Suppressor macrophage treated with lipopolysaccharide for 4 hours (primary cell): ENCODE results near the gene AQP3.
A peak's percentile ranks its signal among the peaks of the same experiment; 100 is the strongest.
"Not testable (repeated sequence)": the region's sequence is repeated elsewhere in the genome, so short reads cannot be mapped to it uniquely, and the experiment has no call there.

Experiments
- DNase-seq: peaks from one replicate; pipeline ENCODE4 v3.0.0-alpha.2; 2020

The AQP3 gene

DNA sequence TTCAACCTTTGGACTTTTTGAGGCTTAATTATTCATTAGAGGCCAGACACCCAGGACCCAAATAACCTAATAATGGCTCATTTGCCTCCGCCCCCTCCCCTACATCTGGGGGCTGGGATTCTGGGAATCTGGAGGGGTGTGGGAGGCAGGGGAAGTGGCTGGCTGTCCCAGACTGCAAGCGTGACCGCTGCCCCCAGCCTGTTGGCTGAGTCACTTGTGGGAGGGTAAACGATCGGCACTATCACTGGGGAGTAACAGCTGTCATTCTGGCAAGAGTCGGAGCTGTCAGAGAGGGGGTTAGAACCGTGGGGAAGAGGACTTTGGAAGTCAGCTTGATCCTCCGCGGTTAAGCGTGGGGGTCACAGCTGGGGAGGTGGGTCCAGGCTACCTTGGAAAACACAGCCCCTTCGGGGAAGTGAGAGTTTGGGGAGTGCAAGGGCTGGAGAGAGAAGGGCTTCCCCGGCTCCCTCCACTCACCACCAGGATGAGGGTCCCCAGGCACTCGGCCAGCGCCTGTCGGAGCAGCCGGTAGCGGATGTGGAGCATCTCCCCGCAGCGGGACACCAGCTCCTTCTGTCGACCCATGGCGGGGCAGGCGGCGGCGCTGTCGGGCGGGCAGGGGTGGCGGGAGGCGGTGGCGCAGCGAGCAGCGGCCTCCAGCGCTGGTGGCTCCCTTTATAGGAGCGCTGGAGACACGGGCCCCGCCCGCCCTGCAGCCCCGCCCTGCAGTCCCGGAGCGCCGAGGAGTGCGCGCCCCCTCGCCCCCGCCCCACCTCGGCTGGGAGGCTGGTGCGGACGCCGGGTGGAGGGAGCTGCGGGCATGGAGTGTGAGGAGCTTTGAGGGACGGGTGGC, at the start of gene AQP3:
AQP3 (minus strand) TSS at position 648 of the 853 bp plus-strand sequence; CDS start at position 585, 63 bp downstream.
- peak; percentile 79 for DNase-seq

DNA sequence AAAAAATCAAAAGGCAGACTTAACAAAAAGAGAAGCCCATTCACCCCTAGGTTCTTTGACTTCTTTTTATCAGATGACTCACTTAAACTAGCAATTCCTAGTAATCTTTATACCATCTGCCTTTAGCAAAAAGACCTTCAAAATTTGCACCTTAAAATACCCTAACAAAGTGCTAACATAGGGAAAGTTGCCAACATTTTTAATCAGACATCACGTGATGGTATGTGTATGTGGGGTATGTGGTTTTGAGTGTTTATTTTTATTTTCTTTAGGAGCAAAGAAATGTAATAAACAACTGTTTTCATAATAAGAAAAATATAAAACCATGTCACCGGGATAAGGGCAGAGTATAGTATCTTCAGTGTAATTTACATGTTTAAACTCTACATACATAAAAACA, 46.4 kb upstream of the AQP3 start:
- DNase-seq = not testable (repeated sequence)

DNA sequence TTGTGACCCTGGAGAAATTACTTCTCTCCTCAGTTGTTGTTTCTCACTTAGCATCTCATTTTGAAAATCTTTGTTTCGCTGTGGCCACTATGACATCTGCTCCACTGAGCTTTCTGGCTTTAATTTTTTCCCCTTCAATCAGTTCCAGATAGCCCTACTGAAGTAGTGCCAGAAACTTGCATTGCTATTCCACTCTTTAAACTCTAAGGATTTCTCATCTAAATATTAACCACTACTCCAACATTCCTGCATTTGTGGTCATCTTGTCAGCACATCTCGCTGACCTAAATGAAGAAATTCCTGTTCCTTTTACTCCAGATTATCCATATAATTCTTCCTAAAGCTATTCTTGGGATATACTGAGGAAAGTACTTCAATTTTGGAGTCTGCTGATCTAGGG, 41.7 kb upstream of the AQP3 start:
- DNase-seq = no peak

DNA sequence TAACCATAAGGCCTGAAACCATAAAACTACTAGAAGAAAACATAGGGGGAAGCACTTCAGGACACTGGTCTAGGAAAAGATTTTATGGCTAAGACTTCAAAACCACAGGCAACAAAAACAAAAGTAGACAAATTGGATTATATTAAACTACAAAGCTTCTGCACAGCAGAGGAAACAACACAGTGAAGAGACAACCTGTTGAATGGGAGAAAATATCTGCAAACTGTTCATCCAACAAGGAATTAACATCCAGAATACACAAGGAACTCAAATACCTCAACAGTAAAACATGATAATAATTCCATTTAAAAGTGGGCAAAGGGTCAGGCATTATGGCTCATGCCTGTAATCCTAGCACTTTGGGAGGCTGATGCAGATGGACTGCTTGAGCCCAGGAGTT, 37.9 kb upstream of the AQP3 start:
- DNase-seq = not testable (repeated sequence)

DNA sequence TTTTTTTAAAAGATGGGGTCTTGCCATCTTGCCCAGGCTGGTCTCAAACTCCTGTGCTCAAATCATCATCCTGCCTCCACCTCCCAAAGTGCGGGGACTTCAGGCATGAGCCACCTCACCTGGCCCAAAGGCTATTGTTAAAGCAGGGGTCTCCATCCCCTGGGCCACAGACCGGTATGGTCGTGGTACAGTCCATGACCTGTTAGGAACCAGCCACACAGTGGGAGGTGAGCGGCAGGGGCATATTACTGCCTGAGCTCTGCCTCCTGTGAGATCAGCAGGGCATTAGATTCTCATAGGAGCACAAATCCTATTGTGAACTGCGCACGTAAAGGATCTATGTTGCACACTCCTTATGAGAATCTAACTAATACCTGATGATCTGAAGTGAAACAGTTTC, 33.6 kb upstream of the AQP3 start:
- no peak for DNase-seq

DNA sequence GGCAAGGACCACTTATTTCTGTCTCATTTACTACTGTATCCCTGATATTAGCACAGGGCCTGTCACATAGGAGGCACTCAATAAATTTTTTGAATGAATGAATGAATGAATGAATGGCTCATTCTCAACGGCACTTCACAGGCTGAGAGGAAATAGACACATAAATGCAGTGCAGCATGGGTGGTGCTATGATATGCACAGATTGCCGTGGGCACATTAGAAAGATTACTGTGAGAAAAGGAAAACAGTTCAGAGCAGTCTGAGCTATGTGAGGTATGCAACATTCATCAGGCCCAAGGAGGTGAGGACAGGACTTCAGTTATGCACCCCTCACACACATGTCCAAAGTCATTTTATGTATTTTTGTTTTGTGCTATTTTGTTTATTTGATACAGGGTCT, 32.7 kb upstream of the AQP3 start:
- no peak for DNase-seq

DNA sequence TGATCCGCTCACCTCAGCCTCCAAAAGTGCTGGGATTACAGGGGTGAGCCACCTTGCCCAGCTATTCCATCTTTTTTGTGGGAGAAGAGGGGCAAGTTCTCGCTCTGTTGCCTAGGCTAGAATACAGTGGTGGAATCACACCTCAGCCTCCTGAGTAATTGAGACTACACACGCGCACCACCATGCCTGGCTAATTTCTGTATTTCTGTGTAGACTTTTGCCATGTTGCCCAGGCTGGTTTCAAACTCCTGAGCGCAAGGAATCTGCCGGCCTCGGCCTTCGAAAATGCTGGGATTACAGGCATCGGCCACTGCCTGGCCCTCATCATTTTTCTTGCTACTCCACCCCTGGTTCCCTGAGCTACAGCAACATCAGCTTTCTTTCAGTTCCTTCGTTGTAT, 29.1 kb upstream of the AQP3 start:
- DNase-seq = no peak

DNA sequence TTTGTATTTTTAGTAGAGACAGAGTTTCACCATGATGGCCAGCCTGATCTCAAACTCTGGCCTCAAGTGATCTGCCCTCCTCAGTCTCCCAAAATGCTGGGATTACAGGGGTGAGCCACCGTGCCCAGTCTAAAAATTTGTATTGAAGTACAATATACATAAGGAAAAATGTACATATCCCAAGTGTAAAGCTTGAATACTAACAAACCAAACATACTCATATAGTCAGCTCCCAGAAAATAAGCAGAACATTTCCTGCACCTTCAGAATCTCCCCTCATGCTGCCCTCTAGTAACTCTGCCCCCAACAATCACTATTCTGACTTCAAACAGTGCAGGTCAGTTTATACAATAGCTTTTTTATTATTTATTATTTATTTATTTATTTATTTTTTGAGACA, 28.0 kb upstream of the AQP3 start:
- DNase-seq = no peak

DNA sequence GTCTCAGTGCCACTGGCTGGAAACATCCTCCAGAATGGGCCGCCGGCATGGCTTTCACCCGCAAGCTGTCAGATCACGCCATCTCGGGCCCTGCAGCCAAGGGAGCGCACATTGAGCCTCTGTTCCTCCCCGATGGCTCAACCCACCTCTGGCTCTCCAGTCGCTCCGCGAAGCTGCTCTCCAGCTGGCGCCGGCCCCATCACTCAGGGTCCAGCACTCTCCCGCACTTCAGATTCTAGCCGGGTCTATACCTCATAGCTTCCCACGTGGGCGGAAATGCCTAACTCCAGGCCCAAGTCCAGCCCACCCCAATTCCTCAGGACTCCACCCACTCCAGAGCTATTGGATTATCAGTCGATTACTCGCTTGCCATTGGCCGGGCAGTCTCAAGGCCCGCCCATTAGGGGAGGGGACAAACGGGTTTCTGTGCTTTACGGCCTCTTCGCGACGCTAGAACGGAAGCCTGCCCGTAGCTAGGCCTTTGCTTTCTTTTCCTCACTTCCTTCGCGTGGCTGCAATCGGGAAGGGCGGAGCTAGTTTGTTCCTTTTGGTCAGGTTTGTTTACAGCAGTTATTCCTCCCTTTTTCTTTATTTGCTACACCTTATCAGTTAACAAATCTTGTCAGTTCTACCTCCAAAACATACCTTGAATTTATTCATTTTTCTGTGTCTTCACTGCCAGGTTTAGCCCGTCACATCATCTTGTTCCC, 26.4 kb upstream of the AQP3 start, which contains the start of gene NOL6:
NOL6 (minus strand) TSS at position 282 of the 710 bp plus-strand sequence; CDS start at position 200, 82 bp downstream.
- peak; percentile 99 for DNase-seq

DNA sequence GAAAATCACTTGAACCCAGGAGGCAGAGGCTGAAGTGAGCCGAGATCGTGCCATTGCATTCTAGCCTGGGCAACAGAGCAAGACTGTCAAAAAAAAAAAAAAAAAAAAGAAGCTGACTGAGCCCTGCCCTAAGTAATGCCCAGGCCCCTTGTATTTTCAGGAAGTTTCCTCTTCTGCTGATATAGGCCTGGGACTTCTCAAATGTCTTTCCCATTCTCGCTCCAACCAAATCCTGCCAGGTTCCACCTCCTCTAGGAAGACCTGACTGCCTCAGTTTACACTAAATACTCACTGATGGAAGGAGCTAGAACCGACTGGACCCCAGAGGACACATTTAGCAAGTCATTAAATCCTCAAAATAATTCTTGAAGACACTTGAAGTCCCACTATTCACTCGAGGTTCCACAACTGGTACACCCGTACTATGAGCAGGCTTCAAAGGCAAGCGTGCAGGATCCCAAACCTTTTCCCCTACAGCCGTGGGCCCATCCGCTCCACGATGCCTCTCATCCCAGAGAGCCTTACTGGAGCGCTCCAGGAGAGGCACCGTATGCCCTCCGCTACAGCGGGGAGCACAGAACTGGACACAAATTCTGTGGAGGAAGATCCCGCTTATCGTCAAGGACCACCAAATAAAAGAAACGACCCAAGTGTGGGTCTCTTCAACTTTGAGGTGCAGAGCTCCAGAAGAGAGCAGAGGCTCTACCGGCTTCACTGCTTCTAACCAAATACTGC, 25.7 kb upstream of the AQP3 start:
- no peak for DNase-seq

DNA sequence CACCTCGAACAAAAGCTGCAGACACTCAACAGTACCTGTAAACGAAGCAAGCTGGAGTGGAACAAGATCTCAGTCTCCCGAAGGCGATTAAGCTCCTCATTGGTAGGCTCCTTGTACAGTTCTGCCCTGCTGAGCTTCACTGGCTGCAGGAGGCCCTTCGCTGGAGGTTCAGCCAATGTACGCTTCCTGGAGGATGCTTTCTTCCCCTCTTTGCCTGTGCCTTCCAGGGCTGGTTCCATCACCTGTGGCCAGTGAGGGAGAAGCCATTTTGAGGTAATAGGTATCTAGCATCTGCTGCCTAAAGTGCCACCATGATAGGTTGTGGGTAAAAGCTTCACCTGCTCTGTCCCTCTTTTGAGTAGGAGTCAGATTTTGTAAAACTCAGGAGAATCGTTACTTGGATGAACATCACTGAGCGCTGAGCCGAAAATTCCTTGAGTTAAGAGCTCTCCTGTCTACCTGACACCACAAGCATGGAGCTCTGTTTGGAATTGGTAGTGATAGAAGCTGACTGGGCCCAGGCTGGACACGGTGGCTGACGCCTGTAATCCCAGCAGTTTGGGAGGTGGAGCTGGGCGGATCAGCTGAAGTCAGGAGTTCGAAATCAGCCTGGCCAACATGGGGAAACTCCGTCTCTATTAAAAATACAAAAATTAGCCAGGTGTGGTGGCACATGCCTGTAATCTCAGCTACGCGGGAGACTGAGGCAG, 24.9 kb upstream of the AQP3 start:
- no peak for DNase-seq

DNA sequence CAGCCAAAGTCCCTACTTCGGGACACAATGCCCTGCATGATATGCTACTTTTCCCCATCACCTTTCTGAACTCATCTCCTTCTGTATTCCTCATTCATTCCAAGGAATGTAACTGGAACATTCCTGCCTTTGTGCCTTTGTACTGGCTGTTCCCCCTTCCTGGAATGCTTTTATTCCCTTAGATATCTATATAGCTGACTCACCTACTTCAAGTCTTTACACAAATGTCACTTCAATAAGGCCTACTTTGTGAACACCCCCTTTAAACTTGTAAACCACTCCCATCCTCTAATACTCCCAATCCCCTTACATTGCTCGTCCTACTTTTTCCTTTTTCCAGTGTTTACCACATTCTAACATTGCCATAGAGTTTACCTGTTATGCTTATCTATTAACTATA, 24.0 kb upstream of the AQP3 start:
- DNase-seq = no peak

DNA sequence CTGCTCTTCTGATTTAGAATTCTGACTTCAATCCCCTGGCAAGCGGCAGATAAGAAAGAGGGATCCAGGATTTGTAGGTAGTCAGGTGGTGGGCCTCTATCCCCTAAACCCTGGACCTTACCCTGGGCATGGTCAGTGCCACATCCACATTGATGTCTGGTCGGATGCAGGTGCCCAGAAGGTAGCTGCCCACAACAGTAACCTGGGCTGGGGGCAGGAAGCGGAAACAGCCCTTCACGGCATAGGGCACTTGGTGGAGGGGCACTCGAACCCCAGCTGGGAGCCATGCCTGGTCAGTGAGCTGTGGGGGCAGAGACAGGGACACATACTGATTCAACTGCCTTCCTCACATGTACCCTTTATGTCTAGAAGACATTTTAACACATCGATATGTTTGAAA, 22.5 kb upstream of the AQP3 start:
- no peak for DNase-seq

DNA sequence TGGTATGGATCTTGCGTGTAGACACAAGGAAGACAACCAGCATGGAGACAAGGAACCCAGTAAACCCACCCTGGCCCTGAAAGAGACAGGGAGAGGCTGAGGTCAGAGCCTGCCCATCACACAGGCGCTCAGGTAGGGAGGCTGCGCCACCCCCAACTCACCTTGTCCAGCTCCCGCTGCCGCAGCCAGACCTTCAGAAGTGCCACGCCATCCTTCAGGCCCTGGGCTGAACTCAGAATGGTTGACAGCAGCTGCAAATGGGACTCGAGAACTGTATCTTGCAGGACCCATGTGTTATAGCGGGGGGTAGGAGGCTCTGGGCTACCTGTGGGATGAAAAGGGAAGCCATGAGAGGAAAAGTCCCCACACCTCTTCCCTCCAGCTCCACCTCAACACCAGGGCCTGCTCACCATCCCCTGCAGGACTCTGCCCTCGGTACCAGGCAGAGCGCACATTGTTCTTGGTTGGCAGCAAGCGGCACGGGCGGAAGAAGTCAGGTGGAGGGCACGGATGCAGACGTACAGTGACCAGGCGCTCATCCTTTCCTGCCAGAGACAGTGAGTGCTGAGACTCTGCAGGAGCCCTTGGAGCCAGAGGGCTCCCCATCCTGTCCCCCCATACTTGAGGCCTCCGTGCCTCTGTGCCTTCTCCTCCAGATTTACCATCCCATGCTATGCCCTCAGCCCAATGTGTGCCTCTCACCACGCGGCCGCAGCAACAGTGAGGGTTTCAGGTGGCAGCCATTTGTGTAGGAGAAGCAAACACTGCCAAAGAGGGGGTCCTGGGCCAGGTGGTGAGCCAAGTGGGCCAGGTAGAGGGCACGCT, 21.6 kb upstream of the AQP3 start:
- DNase-seq = no peak

DNA sequence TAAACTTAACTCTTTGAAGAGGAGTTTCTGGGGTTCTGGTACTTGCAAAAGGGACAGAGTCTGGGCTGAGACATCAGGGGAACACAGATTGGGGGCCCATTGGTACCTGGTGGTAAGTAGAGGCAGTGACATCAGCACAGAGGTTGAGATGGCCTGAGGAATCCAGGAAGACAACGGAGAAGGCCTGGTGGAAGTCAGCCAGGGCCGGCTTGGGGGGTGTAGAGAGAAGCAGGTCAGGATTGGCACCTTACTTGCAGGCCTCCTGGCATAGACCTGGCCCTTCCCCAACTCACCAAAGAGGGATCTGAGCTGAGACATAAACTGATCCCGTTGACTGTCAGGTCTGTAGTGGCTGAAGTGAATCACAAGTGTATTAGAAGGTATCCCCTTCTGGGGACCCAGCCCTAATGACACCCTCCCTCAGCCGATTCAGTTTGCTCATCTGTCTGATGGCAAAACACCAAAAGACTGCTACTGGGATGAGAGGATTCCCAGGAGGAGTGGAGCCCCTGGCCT, 20.9 kb upstream of the AQP3 start:
- no peak for DNase-seq

DNA sequence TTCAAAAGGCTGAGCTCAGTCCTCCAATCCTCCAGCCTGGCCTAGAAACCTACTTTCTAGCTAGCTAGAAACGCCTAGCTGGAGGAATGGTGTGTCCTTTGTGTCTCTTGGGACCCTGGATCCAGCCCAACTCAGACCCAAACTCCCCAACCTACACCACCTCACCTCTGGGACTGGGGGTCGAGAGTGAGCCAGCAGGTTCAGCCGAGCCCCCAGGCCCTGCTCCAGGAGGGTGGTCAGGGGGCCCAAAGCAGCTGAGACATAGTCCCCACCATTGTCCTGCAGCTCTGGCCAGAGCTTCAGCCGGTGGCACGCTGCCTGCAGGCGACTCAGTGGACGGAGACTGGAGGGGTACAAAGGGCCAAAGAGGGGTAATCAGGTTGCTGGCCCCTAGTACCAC, 20.1 kb upstream of the AQP3 start:
- DNase-seq = no peak

DNA sequence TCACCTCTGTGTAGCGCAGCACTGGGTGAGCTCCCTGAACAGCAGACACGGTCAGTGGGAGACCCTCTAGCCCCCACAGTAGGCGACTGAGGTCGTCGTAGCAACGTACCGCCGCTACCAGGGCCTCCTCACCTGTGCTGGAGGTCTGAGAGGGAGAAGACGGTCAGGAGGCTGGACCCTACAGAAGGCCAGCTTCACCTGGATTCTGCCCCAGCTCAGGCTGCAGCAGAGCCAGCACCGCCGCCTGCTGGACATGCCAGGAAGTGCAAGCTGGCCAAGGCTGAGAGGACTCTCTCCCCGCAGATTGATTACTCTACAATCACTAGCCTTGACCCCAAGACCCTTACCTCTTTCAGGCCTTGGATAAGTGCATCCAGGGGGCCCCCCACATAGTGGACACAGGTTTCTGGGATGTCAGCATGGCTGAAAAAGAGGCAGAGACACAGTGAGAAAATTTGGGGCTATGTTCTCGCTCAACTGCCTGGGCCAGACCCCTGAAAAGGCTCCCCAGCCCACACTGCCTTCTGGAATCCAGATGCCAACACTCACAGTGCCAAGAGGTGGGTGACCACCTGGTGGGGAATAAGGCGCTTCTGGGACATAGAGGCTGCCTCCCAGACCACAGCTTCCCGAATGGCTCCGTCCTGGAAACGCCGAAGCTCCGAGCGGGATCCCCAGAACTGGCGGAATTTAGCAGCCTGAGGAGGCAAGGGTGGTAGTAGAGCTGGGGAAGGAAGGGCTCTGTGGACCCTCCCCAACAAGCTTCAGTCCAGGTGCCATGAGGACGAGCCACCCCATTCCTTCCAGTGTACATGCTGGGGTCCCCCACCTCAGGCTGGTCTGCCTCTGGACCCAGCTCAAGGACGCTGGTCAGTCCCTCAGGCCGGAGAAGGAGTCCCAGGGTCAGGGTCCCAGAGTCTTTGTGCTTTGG, 19.4 kb upstream of the AQP3 start:
- peak; percentile 65 for DNase-seq

DNA sequence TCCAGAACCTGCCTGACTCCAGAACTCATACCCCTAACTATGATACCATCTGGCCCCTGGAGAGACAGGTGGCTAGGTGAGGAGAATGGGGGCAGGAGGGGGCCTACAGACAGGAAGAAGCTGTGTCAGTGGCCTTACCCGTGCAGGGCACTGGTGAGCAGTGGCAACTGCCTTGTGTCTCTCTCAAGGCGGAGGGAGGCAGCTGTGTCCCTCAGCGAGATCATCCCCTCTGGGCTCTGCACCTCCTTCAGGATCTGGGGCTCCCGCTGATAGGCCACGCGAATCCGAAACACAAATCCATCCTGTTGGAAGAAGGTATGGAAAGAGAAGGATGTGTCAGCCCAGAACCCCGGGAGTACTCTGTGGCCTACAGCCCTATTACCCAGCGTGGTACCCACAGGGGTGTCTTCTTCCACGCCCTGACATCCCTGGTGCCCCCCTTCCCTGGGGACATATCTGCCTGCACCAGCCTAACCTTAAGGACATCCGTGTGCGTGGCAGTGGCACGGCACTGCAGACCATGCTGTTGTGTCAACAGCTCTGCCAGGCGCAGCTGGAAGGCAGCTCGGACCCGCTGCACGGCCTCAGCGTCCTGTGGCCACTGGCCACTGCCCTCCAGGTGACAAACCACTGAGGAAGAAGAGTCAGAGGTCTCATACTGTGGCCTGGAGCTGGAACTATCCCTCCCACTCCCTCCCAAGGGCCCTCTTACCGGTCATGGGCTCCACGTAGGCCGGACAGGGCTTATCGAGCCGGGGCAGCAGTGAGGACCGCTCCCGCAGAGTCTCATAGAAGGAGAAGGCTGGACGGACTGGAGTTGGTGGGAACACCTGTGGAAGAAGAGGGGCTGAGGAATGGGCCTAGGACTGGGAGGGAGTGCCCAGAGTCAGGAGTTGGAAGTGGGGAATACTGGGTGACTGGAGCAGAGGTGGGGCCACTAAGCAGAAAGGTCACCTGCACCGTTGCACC, 18.5 kb upstream of the AQP3 start:
- no peak for DNase-seq

DNA sequence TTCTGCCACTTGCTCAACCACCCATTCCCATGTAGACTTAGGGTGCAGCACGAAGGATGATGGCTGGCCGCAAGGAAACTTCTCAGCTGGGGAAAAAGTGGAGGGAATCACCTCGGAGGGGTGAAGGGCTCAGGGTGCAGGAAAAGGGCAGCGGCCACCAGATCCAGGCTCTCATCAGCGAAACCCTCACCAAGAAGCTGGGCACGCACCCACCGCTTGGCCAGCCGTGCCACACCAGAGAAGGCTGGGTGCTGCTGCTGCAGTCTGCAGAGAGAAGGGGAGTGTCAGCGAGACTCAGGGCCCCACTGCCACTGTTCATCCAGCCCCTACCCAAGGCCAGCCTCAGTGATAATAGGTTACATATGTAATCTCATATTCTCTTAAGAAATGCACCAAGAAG, 17.7 kb upstream of the AQP3 start:
- DNase-seq = no peak
